HCT116 (cell line): Measurements from ENCODE around the gene HECTD2. TPM values are rescaled to one million over a fixed set of nuclear protein-coding genes. Genes with fewer than 3 reads are reported as not detected.

Source experiments
- ATAC-seq: fragments of 200-7000 bp; cut with Tn5 transposase; 2 replicates; pipeline ENCODE4 v1.9.1; 2020; ENCODE audit warnings: mild to moderate bottlenecking, moderate library complexity
- BruUV-seq: library from RNA; stranded (reverse); fragments of 400-500 nt; replicated peaks from 2 replicates; lab custom pipeline; 2021; lab: Mats Ljungman, UMichigan
- CTCF ChIA-PET: fragments of 300-600 bp; sonication (Branson Sonifier 250); formaldehyde crosslinking; loops from one replicate; lab custom pipeline; 2021; ENCODE audit warnings: antibody characterized with exemption; lab: Charles Lee
- POLR2A ChIA-PET: fragments of 300-600, 350-600 bp; sonication (Branson Sonifier 250); formaldehyde crosslinking; loops from one replicate; lab custom pipeline; 2021; ENCODE audit warnings: antibody characterized with exemption; lab: Charles Lee
- RAD21 ChIA-PET, 2 experiments: fragments of 300-600 bp; sonication (Branson Sonifier 250); formaldehyde crosslinking; loops; one replicate each; lab custom pipeline; 2023; ENCODE audit warnings: low total read pairs in 2 of 2; ENCODE audit not compliant: uncharacterized antibody in 2 of 2, unreplicated experiment in 2 of 2, low non-redundant PET in 1 of 2; lab: Charles Lee
- DNase-seq: peaks from one replicate; pipeline ENCODE4 v3.0.0-alpha.2; 2010; ENCODE audit warnings: low read depth, low spot score
- H2AFZ ChIP-seq: fragments of 200-600 bp; shearing (Covaris generic), sonication (generic); 2 replicates; pipeline ENCODE4 v1.6.1; 2017; ENCODE audit warnings: low read depth, mixed run types, mixed read lengths, antibody characterized with exemption, low read length; ENCODE audit not compliant: poor library complexity, severe bottlenecking
- H3K27ac ChIP-seq: 2 replicates; pipeline ENCODE4 v1.5.1; 2012; ENCODE audit warnings: low read depth, low read length
- H3K27me3 ChIP-seq: fragments of 200-600 bp; sonication (generic); 2 replicates; pipeline ENCODE4 v1.6.1; 2016; ENCODE audit warnings: mixed run types, low read length, mixed read lengths; ENCODE audit not compliant: insufficient read depth
- H3K36me3 ChIP-seq, 2 experiments: fragments of 200-500 bp in 1 of 2; fragments of 200-600 bp in 1 of 2; sonication (Bioruptor generic) in 1 of 2; sonication (generic) in 1 of 2; 2 replicates each; pipeline versions ENCODE4 v1.5.1 to v1.6.1; 2014 to 2016; ENCODE audit warnings: low read length in 2 of 2, inconsistent platforms in 1 of 2, mixed read lengths in 1 of 2, mixed run types in 1 of 2; ENCODE audit not compliant: insufficient read depth in 2 of 2, control insufficient read depth in 1 of 2
- H3K4me1 ChIP-seq, 2 experiments: fragments of 200-600 bp in 1 of 2; sonication (generic) in 1 of 2; 2 replicates each; pipeline versions ENCODE4 v1.5.1 to v1.6.1; 2012 to 2017; ENCODE audit warnings: low read length in 2 of 2, inconsistent platforms in 1 of 2, mild to moderate bottlenecking in 1 of 2, mixed read lengths in 1 of 2, mixed run types in 1 of 2, moderate library complexity in 1 of 2; ENCODE audit not compliant: insufficient read depth in 2 of 2, control insufficient read depth in 1 of 2
- H3K4me2 ChIP-seq: fragments of 200-600 bp; sonication (generic); 2 replicates; pipeline ENCODE4 v1.6.1; 2017; ENCODE audit warnings: mixed run types, low read length, mixed read lengths
- H3K4me3 ChIP-seq, 2 experiments: fragments of 200-600 bp in 1 of 2; sonication (generic) in 1 of 2; replicated peaks in 1 of 2; 2 replicates each; pipeline ENCODE4 v1.5.1; 2011 to 2016; ENCODE audit warnings: low read length in 2 of 2, control low read depth in 1 of 2, low read depth in 1 of 2, mild to moderate bottlenecking in 1 of 2, mixed read lengths in 1 of 2, mixed run types in 1 of 2
- H3K79me2 ChIP-seq: fragments of 200-600 bp; sonication (generic); 2 replicates; pipeline ENCODE4 v1.6.1; 2017; ENCODE audit warnings: mild to moderate bottlenecking, mixed run types, low read length, moderate library complexity, mixed read lengths; ENCODE audit not compliant: insufficient read depth
- H3K9ac ChIP-seq: fragments of 200-600 bp; sonication (generic); 2 replicates; pipeline ENCODE4 v1.6.1; 2016; ENCODE audit warnings: low read length, mixed read lengths
- H3K9me2 ChIP-seq: fragments of 200-600 bp; sonication (generic), shearing (Covaris generic); 2 replicates; pipeline ENCODE4 v1.6.1; 2017; ENCODE audit warnings: mixed run types, mild to moderate bottlenecking, moderate library complexity; ENCODE audit not compliant: insufficient read depth
- H3K9me3 ChIP-seq, 2 experiments: fragments of 200-500 bp in 1 of 2; fragments of 200-600 bp in 1 of 2; sonication (Bioruptor generic) in 1 of 2; sonication (generic) in 1 of 2; 2 replicates each; pipeline ENCODE4 v1.6.1; 2014 to 2017; ENCODE audit warnings: low read length in 2 of 2, mixed read lengths in 2 of 2, inconsistent platforms in 1 of 2, low read depth in 1 of 2, mild to moderate bottlenecking in 1 of 2, mixed run types in 1 of 2, moderate library complexity in 1 of 2; ENCODE audit not compliant: control insufficient read depth in 1 of 2, insufficient read depth in 1 of 2
- H4K20me1 ChIP-seq: fragments of 200-600 bp; sonication (generic), shearing (Covaris generic); 2 replicates; pipeline ENCODE4 v1.6.1; 2017; ENCODE audit warnings: mixed run types, mild to moderate bottlenecking, moderate library complexity; ENCODE audit not compliant: insufficient read depth
- JUND ChIP-seq: IDR thresholded peaks from 2 replicates; pipeline ENCODE4 v1.6.1; 2012
- POLR2A ChIP-seq: IDR thresholded peaks from 2 replicates; pipeline ENCODE4 v1.7.0; 2011; ENCODE audit warnings: borderline replicate concordance; ENCODE audit not compliant: insufficient read depth, insufficient read length; ENCODE audit errors: extremely low read depth
- RAD21 ChIP-seq: IDR thresholded peaks from 2 replicates; pipeline ENCODE4 v1.6.1; 2012; ENCODE audit warnings: low read depth, mild to moderate bottlenecking
- intact Hi-C: fragments of 100-400 bp; cut with micrococcal nuclease; formaldehyde crosslinking; loops from 2 replicates; pipeline ENCODE4 v1.10.0; 2022
- total RNA-seq: library from RNA; stranded (reverse); gene quantifications from one replicate; pipeline ENCODE4 v1.2.1, GENCODE V29; 2021; ENCODE audit not compliant: unreplicated experiment
- TF ChIP-seq, protein P1 (sequence below): IDR thresholded peaks from 2 replicates; pipeline ENCODE4 v1.6.1; 2012; ENCODE audit warnings: low read depth
- TF ChIP-seq, protein P2 (sequence below), 3 experiments: fragments of 200-600 bp in 1 of 3; sonication (generic) in 1 of 3; IDR thresholded peaks in 2 of 3; conservative IDR thresholded peaks in 1 of 3; 2 replicates each; pipeline ENCODE4 v1.5.1; 2012 to 2017; ENCODE audit warnings: low read depth in 2 of 3, low read length in 2 of 3, antibody characterized with exemption in 1 of 3, borderline replicate concordance in 1 of 3, control low read depth in 1 of 3, mild to moderate bottlenecking in 1 of 3, mixed read lengths in 1 of 3, mixed run types in 1 of 3, moderate library complexity in 1 of 3; ENCODE audit not compliant: insufficient read depth in 1 of 3

Gene HECTD2
- total RNA-seq, 1 experiment from 2014 or later, result 3.0 TPM

DNA sequence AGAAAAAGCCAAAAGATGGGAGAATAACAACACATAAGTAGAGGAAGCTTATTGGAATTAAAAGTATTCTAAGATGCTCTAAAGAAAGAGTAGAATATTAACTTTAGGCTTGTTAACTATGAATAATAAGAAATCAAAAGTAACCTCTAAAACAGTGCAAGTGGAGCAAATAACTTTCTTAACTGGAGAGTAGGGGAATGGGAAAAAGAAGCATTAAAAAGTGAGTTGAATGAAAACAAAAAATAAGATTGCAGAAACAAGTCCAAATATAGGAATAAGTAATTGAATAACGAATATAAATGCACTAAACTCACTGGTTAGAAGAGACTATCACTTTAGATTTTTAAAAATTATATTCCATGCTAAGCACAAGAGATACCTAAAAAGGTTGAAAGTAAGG, 63.9 kb downstream of the HECTD2 start:
- ChIA-PET CTCF (no interaction called here), RAD21 (no interaction called here)
- no peak overlapping the region for H2AFZ ChIP-seq
- no peak for TF ChIP-seq RAD21
- no peak for TF ChIP-seq JUND
- no peak for TF ChIP-seq POLR2A
- TF ChIP-seq, protein P1, sequence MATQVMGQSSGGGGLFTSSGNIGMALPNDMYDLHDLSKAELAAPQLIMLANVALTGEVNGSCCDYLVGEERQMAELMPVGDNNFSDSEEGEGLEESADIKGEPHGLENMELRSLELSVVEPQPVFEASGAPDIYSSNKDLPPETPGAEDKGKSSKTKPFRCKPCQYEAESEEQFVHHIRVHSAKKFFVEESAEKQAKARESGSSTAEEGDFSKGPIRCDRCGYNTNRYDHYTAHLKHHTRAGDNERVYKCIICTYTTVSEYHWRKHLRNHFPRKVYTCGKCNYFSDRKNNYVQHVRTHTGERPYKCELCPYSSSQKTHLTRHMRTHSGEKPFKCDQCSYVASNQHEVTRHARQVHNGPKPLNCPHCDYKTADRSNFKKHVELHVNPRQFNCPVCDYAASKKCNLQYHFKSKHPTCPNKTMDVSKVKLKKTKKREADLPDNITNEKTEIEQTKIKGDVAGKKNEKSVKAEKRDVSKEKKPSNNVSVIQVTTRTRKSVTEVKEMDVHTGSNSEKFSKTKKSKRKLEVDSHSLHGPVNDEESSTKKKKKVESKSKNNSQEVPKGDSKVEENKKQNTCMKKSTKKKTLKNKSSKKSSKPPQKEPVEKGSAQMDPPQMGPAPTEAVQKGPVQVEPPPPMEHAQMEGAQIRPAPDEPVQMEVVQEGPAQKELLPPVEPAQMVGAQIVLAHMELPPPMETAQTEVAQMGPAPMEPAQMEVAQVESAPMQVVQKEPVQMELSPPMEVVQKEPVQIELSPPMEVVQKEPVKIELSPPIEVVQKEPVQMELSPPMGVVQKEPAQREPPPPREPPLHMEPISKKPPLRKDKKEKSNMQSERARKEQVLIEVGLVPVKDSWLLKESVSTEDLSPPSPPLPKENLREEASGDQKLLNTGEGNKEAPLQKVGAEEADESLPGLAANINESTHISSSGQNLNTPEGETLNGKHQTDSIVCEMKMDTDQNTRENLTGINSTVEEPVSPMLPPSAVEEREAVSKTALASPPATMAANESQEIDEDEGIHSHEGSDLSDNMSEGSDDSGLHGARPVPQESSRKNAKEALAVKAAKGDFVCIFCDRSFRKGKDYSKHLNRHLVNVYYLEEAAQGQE, result no peak
- TF ChIP-seq, protein P2, sequence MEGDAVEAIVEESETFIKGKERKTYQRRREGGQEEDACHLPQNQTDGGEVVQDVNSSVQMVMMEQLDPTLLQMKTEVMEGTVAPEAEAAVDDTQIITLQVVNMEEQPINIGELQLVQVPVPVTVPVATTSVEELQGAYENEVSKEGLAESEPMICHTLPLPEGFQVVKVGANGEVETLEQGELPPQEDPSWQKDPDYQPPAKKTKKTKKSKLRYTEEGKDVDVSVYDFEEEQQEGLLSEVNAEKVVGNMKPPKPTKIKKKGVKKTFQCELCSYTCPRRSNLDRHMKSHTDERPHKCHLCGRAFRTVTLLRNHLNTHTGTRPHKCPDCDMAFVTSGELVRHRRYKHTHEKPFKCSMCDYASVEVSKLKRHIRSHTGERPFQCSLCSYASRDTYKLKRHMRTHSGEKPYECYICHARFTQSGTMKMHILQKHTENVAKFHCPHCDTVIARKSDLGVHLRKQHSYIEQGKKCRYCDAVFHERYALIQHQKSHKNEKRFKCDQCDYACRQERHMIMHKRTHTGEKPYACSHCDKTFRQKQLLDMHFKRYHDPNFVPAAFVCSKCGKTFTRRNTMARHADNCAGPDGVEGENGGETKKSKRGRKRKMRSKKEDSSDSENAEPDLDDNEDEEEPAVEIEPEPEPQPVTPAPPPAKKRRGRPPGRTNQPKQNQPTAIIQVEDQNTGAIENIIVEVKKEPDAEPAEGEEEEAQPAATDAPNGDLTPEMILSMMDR (IDR thresholded peaks at IDR 0.05 in 2 of 3, conservative IDR thresholded peaks at IDR 0.05 in 1 of 3; ENCODE audit: borderline replicate concordance in 1 of 3, insufficient read depth in 1 of 3, low read depth in 2 of 3, low read length in 2 of 3), result no peak
- TF ChIP-seq, all 23 proteins: peak for 0
- ATAC-seq, result no peak
- no peaks in the 10 kb centered on the region for H4K20me1 ChIP-seq
- no peaks in the 10 kb centered on the region for H3K9me2 ChIP-seq
- intact Hi-C loops, result no loop called here
- DNase-seq, result no peak
- no peak overlapping the region for H3K4me2 ChIP-seq
- no peaks in the 10 kb centered on the region for H3K9me3 ChIP-seq
- POLR2A ChIA-PET, result no interaction called here
- no peak overlapping the region for H3K9ac ChIP-seq
- no peaks in the 10 kb centered on the region for H3K4me1 ChIP-seq
- no peaks in the 10 kb centered on the region for H3K79me2 ChIP-seq
- H3K36me3 ChIP-seq, result no peaks in the 10 kb centered on the region
- H3K27me3 ChIP-seq, result no peaks in the 10 kb centered on the region
- no peak overlapping the region for H3K4me3 ChIP-seq
- BruUV-seq, result no TSS peak
- no peak overlapping the region for H3K27ac ChIP-seq
